ENCODE results near the gene PPP1R26. TPM values are rescaled to one million over a fixed set of nuclear protein-coding genes. Genes with fewer than 3 reads are reported as not detected.
"Not testable (repeated sequence)": the region's sequence is repeated elsewhere in the genome, so short reads cannot be mapped to it uniquely, and the experiment has no call there.

The PPP1R26 gene
- total RNA-seq, 1 donor from 2014 or later = 19.5 TPM

GRCh38 chr9:135440620-135441019 is 39.0 kb upstream of the PPP1R26 start:
- H3K4me1 Mint-ChIP-seq (ENCODE audit: low read depth) = peaks cover 9% of the 10 kb centered on the region
- H3K9me3 Mint-ChIP-seq (ENCODE audit: low read depth) = peaks cover 19% of the 10 kb centered on the region
- TF ChIP-seq, protein P1, sequence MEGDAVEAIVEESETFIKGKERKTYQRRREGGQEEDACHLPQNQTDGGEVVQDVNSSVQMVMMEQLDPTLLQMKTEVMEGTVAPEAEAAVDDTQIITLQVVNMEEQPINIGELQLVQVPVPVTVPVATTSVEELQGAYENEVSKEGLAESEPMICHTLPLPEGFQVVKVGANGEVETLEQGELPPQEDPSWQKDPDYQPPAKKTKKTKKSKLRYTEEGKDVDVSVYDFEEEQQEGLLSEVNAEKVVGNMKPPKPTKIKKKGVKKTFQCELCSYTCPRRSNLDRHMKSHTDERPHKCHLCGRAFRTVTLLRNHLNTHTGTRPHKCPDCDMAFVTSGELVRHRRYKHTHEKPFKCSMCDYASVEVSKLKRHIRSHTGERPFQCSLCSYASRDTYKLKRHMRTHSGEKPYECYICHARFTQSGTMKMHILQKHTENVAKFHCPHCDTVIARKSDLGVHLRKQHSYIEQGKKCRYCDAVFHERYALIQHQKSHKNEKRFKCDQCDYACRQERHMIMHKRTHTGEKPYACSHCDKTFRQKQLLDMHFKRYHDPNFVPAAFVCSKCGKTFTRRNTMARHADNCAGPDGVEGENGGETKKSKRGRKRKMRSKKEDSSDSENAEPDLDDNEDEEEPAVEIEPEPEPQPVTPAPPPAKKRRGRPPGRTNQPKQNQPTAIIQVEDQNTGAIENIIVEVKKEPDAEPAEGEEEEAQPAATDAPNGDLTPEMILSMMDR (IDR thresholded peaks at IDR 0.05) = no peak
- peaks cover 4% of the 10 kb centered on the region for H3K36me3 Mint-ChIP-seq (ENCODE audit: low read depth)
- DNase-seq (ENCODE audit: low spot score) = no peak
- no peak overlapping the region for H3K4me3 Mint-ChIP-seq (ENCODE audit: unreplicated experiment)
- no peak overlapping the region for H3K27ac Mint-ChIP-seq (ENCODE audit: unreplicated experiment)
- H3K27me3 Mint-ChIP-seq (ENCODE audit: low read depth) = peaks cover 29% of the 10 kb centered on the region

- not testable (repeated sequence) for H3K36me3 Mint-ChIP-seq (ENCODE audit: low read depth); H3K27ac Mint-ChIP-seq (ENCODE audit: unreplicated experiment)
- H3K27me3 Mint-ChIP-seq (ENCODE audit: low read depth) = peaks cover 29% of the 10 kb centered on the region
Measured at GRCh38 chr9:135441105-135442071, 38.2 kb upstream of the PPP1R26 start.

GRCh38 chr9:135442075-135442474 is 37.5 kb upstream of the PPP1R26 start:
- H3K36me3 Mint-ChIP-seq (ENCODE audit: low read depth) = peaks cover 2% of the 10 kb centered on the region
- DNase-seq (ENCODE audit: low spot score) = no peak
- TF ChIP-seq, protein P1 (IDR thresholded peaks at IDR 0.05) = no peak
- peaks cover 9% of the 10 kb centered on the region for H3K4me1 Mint-ChIP-seq (ENCODE audit: low read depth)
- no peak overlapping the region for H3K27ac Mint-ChIP-seq (ENCODE audit: unreplicated experiment)
- H3K4me3 Mint-ChIP-seq (ENCODE audit: unreplicated experiment) = no peak overlapping the region
- peaks cover 26% of the 10 kb centered on the region for H3K27me3 Mint-ChIP-seq (ENCODE audit: low read depth)
- peaks cover 8% of the 10 kb centered on the region for H3K9me3 Mint-ChIP-seq (ENCODE audit: low read depth)

More at GRCh38 chr9:135441105-135442071, 38.2 kb upstream of the PPP1R26 start:
- H3K9me3 Mint-ChIP-seq (ENCODE audit: low read depth) = peaks cover 13% of the 10 kb centered on the region
- not testable (repeated sequence) for H3K4me3 Mint-ChIP-seq (ENCODE audit: unreplicated experiment); H3K4me1 Mint-ChIP-seq (ENCODE audit: low read depth); DNase-seq (ENCODE audit: low spot score)

GRCh38 chr9:135443797-135444425 is 35.7 kb upstream of the PPP1R26 start:
- peaks cover 26% of the 10 kb centered on the region for H3K27me3 Mint-ChIP-seq (ENCODE audit: low read depth)
- no peak overlapping the region for H3K27ac Mint-ChIP-seq (ENCODE audit: unreplicated experiment)
- H3K9me3 Mint-ChIP-seq (ENCODE audit: low read depth) = no peaks in the 10 kb centered on the region
- no peak overlapping the region for H3K4me3 Mint-ChIP-seq (ENCODE audit: unreplicated experiment)
- H3K4me1 Mint-ChIP-seq (ENCODE audit: low read depth) = peaks cover 9% of the 10 kb centered on the region
- DNase-seq (ENCODE audit: low spot score) = no peak
- H3K36me3 Mint-ChIP-seq (ENCODE audit: low read depth) = peaks cover 2% of the 10 kb centered on the region
- TF ChIP-seq, protein P1 (IDR thresholded peaks at IDR 0.05) = no peak

- H3K27ac Mint-ChIP-seq (ENCODE audit: unreplicated experiment) = no peak overlapping the region
- DNase-seq (ENCODE audit: low spot score) = no peak
- no peaks in the 10 kb centered on the region for H3K9me3 Mint-ChIP-seq (ENCODE audit: low read depth)
- peaks cover 2% of the 10 kb centered on the region for H3K36me3 Mint-ChIP-seq (ENCODE audit: low read depth)
- H3K4me3 Mint-ChIP-seq (ENCODE audit: unreplicated experiment) = no peak overlapping the region
- TF ChIP-seq, protein P1 (IDR thresholded peaks at IDR 0.05) = no peak
- H3K27me3 Mint-ChIP-seq (ENCODE audit: low read depth) = peaks cover 9% of the 10 kb centered on the region
- H3K4me1 Mint-ChIP-seq (ENCODE audit: low read depth) = peaks cover under 1% of the 10 kb centered on the region
Measured at GRCh38 chr9:135447126-135447525, 32.5 kb upstream of the PPP1R26 start.

All from chondrocyte (in vitro differentiated cells).